HL-60 (cell line): ENCODE data around the gene FGF12.

Source experiments
- CTCF ChIP-seq: IDR thresholded peaks from one replicate; pipeline ENCODE4 v1.5.1; 2011; ENCODE audit warnings: low read length, control low read depth, inconsistent platforms; ENCODE audit not compliant: insufficient read depth
- POLR2AphosphoS5 ChIP-seq: IDR thresholded peaks from 2 replicates; pipeline ENCODE4 v1.6.1; 2012; ENCODE audit warnings: low read depth

- TF ChIP-seq CTCF (no peak), POLR2AphosphoS5 (no peak)
These were observed 474.0 kb downstream of the FGF12 start for GRCh38 chr3:192253138-192253887.
